ENCODE measurements around the gene BRD4.

The BRD4 gene

DNA sequence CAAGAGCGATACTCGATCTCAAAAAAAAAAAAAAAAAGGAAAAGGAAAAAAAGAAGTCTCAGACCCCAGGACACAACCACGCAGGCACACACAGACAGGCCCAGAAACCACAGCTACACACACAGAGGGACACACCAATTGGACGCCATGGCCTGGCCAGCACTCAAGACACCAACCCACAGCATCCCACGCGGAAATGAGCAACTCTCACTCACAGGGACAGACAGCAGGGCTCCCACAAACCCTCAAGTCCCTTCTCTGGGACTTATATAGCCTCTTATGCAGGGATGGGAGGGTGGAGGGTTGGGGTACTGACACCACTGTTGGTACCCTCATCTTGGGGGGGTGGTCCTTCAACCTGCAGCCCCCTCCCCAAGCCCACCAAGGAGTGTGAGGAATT is 137.4 kb downstream of the BRD4 start:
- no peak for DNase-seq (ENCODE audit: low read depth, low spot score)

DNA sequence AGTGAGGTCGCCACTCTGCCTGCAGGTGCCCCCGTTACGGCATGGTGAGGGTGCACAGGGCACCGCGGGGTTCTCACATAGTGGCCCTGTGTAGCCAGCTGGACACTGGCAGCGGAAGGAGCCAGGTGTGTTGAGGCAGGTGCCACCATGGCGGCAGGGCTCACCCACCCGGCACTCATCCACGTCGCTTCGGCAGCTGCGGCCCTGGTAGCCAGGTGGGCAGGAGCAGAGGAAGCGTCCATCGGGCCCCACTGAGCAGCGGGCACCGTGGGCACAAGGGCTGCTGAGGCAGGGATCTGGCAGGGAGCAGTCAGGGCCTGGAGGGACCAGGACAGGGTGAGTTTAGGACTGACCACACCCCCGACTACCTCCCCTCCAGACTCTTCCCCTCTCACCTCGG is 140.4 kb downstream of the BRD4 start:
- DNase-seq (ENCODE audit: low read depth, low spot score), result no peak

DNA sequence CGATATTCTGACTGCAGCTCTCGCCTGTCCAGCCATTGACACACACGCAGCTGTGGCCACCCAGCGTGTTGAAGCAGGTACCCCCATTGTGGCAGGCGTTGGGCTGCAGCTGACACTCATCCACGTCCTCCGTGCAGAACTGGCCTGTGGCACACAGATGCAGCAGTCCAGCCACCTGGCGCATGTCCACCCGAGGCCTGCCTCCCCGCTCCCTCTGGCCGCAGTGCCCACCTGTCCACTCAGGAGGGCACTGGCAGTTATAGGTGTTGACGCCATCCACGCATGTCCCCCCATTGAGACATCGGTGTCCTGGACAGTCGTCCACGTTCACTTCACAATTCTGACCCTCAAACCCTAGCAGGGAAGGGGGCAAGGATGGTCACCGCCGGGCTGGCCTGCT is 140.8 kb downstream of the BRD4 start:
- no peak for DNase-seq (ENCODE audit: low read depth, low spot score)

DNA sequence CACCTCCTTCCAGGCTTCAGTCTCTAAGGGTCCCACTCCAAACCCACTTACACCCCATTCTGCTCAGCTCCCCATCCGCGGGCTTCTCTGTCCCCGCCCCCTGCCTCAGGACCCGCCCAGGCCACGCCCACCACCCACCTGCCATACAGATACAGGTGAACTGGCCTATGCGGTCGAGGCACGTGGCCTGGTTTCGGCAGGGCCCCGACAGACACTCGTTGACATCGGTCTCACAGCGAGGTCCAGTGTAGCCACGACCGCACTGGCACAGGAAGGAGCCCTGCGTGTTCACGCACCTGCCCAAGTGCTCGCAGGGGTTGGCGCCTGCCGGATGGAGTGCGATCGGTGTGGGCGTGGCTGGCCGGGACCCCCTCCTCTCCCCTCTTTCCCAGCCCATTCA is 143.5 kb downstream of the BRD4 start:
- DNase-seq (ENCODE audit: low read depth, low spot score), result no peak

DNA sequence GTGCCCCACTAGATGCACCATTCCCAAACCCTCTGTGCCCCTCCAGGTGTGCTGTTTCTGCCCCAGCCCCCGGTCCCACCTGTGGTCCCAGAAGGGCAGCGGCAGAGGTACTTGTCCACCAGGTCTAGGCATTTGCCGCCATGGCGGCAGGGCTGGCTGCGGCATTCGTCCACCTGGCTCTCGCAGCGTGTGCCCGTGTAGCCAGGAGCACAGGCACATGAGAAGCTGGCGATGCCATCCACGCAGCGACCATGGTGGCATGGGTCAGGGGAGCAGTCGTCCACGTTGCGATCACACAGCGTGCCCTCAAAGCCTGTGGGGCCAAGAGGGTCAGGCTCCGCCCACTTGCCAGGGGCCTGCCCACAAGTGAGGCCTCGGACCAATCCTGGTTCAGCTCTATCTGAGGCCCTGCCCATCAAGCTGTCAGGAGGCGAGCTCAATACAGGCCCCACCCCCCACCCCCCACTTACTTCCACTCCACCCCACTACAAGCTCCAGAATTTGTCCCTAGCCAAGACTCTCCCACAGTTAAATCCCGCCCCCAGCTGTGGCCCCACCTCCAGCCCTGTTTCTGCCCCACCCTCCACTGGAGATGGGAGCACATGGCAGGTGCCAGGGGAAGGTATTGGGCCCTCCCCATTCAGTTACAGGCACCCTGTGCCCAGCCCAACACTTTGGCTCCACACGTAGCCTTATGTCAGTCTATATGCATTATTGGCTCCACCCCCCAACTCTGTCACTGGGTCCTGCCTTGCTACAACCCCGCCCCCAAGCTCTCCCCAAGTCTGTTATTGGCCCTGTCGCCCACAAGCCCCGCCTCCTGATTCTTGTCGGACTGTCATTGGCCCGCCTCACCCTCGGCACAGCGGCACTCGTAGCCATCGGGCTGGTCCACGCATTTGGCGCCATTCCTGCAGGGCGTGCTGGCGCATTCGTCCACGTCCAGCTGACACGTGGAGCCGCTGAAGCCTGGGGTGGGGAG is 145.0 kb downstream of the BRD4 start:
- DNase-seq (ENCODE audit: low read depth, low spot score), result no peak

Data from activated naive CD8-positive, alpha-beta T cell treated with anti-CD3 and anti-CD28 coated beads, Interleukin-2, amount 50 U/mL, for 16 hours (primary cell).